Neural crest cell (in vitro differentiated cells): ENCODE data around the gene VEGFC. TPM values are rescaled to one million over a fixed set of nuclear protein-coding genes. Genes with fewer than 3 reads are reported as not detected.

Experiments
- DNase-seq: peaks from one replicate; pipeline ENCODE4 v3.0.0; 2021; ENCODE audit warnings: low read depth, mixed read lengths, low spot score
- H3K27ac Mint-ChIP-seq: one replicate; pipeline ENCODE4 v1.8.0; 2021; ENCODE audit warnings: mild to moderate bottlenecking, mixed read lengths; ENCODE audit not compliant: unreplicated experiment
- H3K27me3 Mint-ChIP-seq: 2 replicates; pipeline ENCODE4 v1.8.0; 2021; ENCODE audit warnings: low read depth, mild to moderate bottlenecking, mixed read lengths
- H3K36me3 Mint-ChIP-seq: 2 replicates; pipeline ENCODE4 v1.8.0; 2021; ENCODE audit warnings: low read depth, mild to moderate bottlenecking, mixed read lengths
- H3K4me1 Mint-ChIP-seq: 2 replicates; pipeline ENCODE4 v1.8.0; 2021; ENCODE audit warnings: mixed read lengths
- H3K4me3 Mint-ChIP-seq: one replicate; pipeline ENCODE4 v1.8.0; 2021; ENCODE audit warnings: mild to moderate bottlenecking, mixed read lengths
- H3K9me3 Mint-ChIP-seq: 2 replicates; pipeline ENCODE4 v1.8.0; 2021; ENCODE audit warnings: mixed read lengths
- total RNA-seq: library from RNA; stranded (reverse); gene quantifications from 2 replicates; pipeline ENCODE4 v1.2.1, GENCODE V29; 2021
- TF ChIP-seq, protein P1 (sequence below): fragments of 200-600 bp; sonication (generic); conservative IDR thresholded peaks from 2 replicates; pipeline ENCODE4 v1.5.0; 2021; ENCODE audit warnings: antibody characterized with exemption, mild to moderate bottlenecking

Gene VEGFC
- total RNA-seq, 1 donor from 2014 or later = 3.1 TPM

- H3K4me3 Mint-ChIP-seq = no peak overlapping the region
- TF ChIP-seq, protein P1, sequence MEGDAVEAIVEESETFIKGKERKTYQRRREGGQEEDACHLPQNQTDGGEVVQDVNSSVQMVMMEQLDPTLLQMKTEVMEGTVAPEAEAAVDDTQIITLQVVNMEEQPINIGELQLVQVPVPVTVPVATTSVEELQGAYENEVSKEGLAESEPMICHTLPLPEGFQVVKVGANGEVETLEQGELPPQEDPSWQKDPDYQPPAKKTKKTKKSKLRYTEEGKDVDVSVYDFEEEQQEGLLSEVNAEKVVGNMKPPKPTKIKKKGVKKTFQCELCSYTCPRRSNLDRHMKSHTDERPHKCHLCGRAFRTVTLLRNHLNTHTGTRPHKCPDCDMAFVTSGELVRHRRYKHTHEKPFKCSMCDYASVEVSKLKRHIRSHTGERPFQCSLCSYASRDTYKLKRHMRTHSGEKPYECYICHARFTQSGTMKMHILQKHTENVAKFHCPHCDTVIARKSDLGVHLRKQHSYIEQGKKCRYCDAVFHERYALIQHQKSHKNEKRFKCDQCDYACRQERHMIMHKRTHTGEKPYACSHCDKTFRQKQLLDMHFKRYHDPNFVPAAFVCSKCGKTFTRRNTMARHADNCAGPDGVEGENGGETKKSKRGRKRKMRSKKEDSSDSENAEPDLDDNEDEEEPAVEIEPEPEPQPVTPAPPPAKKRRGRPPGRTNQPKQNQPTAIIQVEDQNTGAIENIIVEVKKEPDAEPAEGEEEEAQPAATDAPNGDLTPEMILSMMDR = no peak
- DNase-seq = no peak
- no peaks in the 10 kb centered on the region for H3K4me1 Mint-ChIP-seq
- no peak overlapping the region for H3K27ac Mint-ChIP-seq
- no peaks in the 10 kb centered on the region for H3K36me3 Mint-ChIP-seq
- H3K9me3 Mint-ChIP-seq = no peaks in the 10 kb centered on the region
- H3K27me3 Mint-ChIP-seq = no peaks in the 10 kb centered on the region
Measured at GRCh38 chr4:176671532-176671931, 121.2 kb downstream of the VEGFC start.

DNA sequence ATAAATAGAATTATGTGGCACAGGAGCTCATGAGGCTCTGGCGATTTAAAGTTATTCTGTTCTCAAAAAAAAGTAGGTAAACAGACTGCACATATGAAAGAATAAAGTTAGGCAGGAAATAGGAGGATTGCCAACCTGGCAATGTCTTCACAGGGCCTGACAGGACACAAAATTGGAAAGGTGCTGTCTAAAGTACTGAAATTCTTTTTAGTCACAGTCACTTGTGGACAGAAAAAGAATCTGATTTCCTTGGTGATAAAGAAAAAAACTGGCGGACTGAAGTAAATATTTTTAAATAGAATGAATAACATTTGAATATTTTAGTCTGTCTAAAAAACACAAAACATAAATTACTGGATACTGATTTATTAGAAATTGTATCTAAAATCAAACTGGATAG lies 124.4 kb downstream of the VEGFC start:
- Mint-ChIP-seq H3K4me3 (no peak overlapping the region), H3K27ac (no peak overlapping the region), H3K36me3 (no peaks in the 10 kb centered on the region), H3K4me1 (no peaks in the 10 kb centered on the region), H3K27me3 (no peaks in the 10 kb centered on the region), H3K9me3 (peaks cover 3% of the 10 kb centered on the region)
- no peak for DNase-seq
- TF ChIP-seq, protein P1 = no peak

DNA sequence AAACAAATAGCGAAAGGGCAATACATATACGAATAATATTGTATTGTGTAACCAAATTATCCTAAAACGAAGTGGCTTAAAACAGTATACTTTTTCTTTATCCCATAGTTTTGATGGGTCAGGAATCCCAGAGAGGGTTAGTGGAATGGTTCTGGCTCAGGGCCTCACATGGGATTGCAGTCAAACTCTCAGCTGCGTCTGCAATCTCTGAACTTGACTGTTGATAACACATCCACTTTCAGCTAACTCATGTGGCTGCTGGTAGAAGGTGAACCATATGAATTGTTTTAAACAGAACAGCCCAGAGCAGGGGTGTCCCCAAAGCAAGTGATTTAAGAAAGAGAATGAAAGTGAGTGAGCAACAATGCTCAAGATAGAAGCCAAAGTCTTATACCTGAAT lies 127.8 kb downstream of the VEGFC start:
- no peaks in the 10 kb centered on the region for H3K36me3 Mint-ChIP-seq
- no peaks in the 10 kb centered on the region for H3K27me3 Mint-ChIP-seq
- no peaks in the 10 kb centered on the region for H3K4me1 Mint-ChIP-seq
- peaks cover 3% of the 10 kb centered on the region for H3K9me3 Mint-ChIP-seq
- DNase-seq = no peak
- no peak overlapping the region for H3K27ac Mint-ChIP-seq
- TF ChIP-seq, protein P1 = no peak
- H3K4me3 Mint-ChIP-seq = no peak overlapping the region

DNA sequence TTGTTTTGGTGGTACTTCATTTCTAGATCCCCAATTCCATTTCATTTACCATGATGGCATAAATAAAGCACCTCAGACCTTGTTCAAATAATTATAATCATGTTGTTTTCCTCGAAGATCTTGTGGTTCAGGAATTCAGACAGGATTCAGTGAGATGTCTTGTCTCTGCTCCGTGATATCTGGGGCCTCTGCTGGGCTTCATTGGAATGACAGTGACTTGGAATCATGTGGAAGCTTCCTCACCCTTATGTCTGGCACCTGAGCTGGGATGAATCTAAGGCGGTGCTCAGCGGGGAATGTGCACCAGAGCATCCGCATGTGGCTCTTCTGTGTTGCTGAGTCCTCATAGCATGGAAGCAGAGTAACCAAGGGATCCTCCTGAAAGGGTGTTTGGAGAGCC lies 132.2 kb downstream of the VEGFC start:
- Mint-ChIP-seq H3K4me1 (no peaks in the 10 kb centered on the region), H3K27ac (no peak overlapping the region), H3K9me3 (peaks cover 3% of the 10 kb centered on the region), H3K4me3 (no peak overlapping the region), H3K36me3 (no peaks in the 10 kb centered on the region), H3K27me3 (no peaks in the 10 kb centered on the region)
- DNase-seq = no peak
- TF ChIP-seq, protein P1 = no peak

DNA sequence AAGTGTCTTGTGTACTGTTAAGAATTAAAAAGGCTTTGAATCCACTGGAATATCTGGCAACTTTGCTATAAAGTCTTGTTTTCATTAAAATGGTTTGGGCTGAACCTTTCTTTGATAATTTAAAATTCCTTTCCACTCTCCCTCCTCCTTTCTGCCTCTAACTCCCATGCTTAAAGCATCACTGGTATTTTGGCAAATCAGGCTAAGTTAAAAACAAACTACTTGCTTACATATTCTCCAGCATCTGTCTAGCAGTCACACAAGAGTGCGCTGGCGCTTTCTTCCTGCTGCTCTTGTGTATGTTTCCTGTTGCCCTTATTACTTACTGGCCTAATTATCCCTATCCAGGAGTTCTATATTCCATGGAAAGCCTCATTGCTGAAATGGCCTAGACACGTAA lies 136.6 kb downstream of the VEGFC start:
- Mint-ChIP-seq H3K4me3 (no peak overlapping the region), H3K27ac (no peak overlapping the region), H3K4me1 (no peaks in the 10 kb centered on the region), H3K27me3 (no peaks in the 10 kb centered on the region), H3K36me3 (no peaks in the 10 kb centered on the region), H3K9me3 (no peaks in the 10 kb centered on the region)
- TF ChIP-seq, protein P1 = no peak
- DNase-seq = no peak
